Measurements from ENCODE around the gene NME5. TPM values are rescaled to one million over a fixed set of nuclear protein-coding genes. Genes with fewer than 3 reads are reported as not detected.

The NME5 gene
- total and polyA plus RNA-seq, 7 donors: 0.31 to 1.2 (median 0.86) TPM

DNA sequence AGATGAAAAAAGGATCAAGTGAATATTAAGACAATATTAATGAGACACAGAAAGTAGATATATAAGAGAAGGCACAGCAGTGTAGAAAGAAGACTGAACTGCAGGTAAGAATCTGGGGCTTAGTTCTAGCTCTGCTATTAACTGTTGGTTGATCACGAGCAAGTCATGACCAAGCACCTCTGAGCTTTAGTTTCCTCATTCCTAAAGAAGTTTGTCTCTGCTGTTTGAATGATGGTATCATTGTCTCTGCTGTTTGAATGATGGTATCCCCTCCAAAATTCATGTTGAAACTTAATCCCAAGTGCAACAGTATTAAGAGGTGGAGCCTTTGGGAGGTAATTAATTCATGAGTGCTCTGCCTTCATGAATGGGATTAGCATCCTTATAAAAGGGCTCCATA lies 2.5 kb upstream of the NME5 start:
- 66 to 80% (median 74%) methylated on average over 1 of the region's 1 CpG for WGBS, 3 donors
- DNase-seq (no peak), ATAC-seq (no peak)
- intact Hi-C loops (cut with DNase I): no loop called here
- no peaks in the 10 kb centered on the region for H3K27me3 ChIP-seq (ENCODE audit: insufficient read depth in 3 of 3, low read length in 2 of 3)
- H3K27ac ChIP-seq: no peak overlapping the region
- H3K36me3 ChIP-seq (ENCODE audit: insufficient read depth in 1 of 2, low read depth in 1 of 2): no peaks in the 10 kb centered on the region
- peaks cover 6% of the 10 kb centered on the region for H3K4me1 ChIP-seq
- TF ChIP-seq, protein P1, sequence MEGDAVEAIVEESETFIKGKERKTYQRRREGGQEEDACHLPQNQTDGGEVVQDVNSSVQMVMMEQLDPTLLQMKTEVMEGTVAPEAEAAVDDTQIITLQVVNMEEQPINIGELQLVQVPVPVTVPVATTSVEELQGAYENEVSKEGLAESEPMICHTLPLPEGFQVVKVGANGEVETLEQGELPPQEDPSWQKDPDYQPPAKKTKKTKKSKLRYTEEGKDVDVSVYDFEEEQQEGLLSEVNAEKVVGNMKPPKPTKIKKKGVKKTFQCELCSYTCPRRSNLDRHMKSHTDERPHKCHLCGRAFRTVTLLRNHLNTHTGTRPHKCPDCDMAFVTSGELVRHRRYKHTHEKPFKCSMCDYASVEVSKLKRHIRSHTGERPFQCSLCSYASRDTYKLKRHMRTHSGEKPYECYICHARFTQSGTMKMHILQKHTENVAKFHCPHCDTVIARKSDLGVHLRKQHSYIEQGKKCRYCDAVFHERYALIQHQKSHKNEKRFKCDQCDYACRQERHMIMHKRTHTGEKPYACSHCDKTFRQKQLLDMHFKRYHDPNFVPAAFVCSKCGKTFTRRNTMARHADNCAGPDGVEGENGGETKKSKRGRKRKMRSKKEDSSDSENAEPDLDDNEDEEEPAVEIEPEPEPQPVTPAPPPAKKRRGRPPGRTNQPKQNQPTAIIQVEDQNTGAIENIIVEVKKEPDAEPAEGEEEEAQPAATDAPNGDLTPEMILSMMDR (IDR thresholded peaks at IDR 0.05): no peak
- H3K9me3 ChIP-seq: no peaks in the 10 kb centered on the region
- no peak overlapping the region for H3K4me3 ChIP-seq

- no peak for ATAC-seq
- DNase-seq: no peak
- TF ChIP-seq, protein P1 (IDR thresholded peaks at IDR 0.05): no peak
- no peaks in the 10 kb centered on the region for H3K27me3 ChIP-seq (ENCODE audit: insufficient read depth in 3 of 3, low read length in 2 of 3)
- H3K9me3 ChIP-seq: no peaks in the 10 kb centered on the region
- peaks cover 6% of the 10 kb centered on the region for H3K4me1 ChIP-seq
- H3K4me3 ChIP-seq: no peak overlapping the region
- H3K27ac ChIP-seq: no peak overlapping the region
- H3K36me3 ChIP-seq (ENCODE audit: insufficient read depth in 1 of 2, low read depth in 1 of 2): no peaks in the 10 kb centered on the region
- intact Hi-C loops (cut with DNase I): no loop called here
- WGBS, 3 donors: 72 to 75% (median 74%) methylated on average over 4 of the region's 4 CpGs
These were observed 1.0 kb upstream of the NME5 start for GRCh38 chr5:138140268-138140667.

DNA sequence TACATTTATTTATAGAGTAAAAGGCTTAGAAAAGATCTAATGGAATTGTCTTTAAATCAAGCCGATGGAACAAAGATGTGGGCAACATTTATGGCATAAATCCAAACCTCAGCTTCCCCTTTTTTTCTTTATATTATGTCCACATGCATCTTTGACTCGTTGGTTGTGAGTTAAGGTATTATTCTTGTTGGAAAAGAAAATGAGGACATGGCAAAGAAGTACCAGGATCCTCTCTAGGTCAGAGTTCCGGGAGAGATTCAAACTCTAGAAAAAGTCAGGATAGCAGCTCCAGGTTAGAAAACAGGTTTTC lies 508 bp upstream of the NME5 start:
- ATAC-seq (no peak), DNase-seq (no peak)
- WGBS, 3 donors: 64 to 67% (median 66%) methylated on average over 3 of the region's 3 CpGs
- Histone ChIP-seq H3K36me3 (ENCODE audit: insufficient read depth in 1 of 2, low read depth in 1 of 2) (no peaks in the 10 kb centered on the region), H3K27ac (no peak overlapping the region), H3K9me3 (no peaks in the 10 kb centered on the region), H3K27me3 (ENCODE audit: insufficient read depth in 3 of 3, low read length in 2 of 3) (no peaks in the 10 kb centered on the region), H3K4me3 (peak overlapping the region; percentile 69), H3K4me1 (peaks cover 6% of the 10 kb centered on the region)
- intact Hi-C loops (cut with DNase I): loop anchor here in 1 of 2 donors (10.0 kb wide), 2 partner anchors 385 to 475 kb away; partner anchors contain the start of gene HNRNPA0
- TF ChIP-seq, protein P1 (IDR thresholded peaks at IDR 0.05): no peak

DNA sequence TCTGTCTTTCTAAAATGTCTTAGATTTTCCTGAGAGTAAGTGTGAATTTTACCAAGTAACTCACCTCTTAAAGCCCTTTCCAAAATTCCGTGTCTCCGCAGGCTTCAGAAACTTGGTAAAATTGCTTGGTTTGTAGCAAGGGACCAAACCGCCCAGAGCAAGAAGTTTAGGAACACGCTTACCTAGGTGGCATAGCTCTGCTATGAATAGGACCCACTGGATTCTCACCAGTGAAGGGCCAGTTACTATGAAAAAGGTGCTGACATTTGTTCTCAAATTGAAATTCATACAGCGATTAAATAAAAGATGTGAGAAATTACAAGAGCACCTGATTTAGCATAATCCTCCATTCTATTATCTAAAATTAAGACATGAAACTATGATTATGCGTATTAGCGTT lies 6.7 kb downstream of the NME5 start:
- Histone ChIP-seq H3K4me1 (no peaks in the 10 kb centered on the region), H3K27ac (no peak overlapping the region), H3K9me3 (no peaks in the 10 kb centered on the region), H3K27me3 (ENCODE audit: insufficient read depth in 3 of 3, low read length in 2 of 3) (no peaks in the 10 kb centered on the region), H3K36me3 (ENCODE audit: insufficient read depth in 1 of 2, low read depth in 1 of 2) (no peaks in the 10 kb centered on the region), H3K4me3 (peak overlapping the region; percentile 50)
- intact Hi-C loops (cut with DNase I): loop anchor here (2.0 to 10.0 kb wide), 7 partner anchors 54 to 472 kb away; partner anchors contain the start of gene HNRNPA0 (in 1 of the 2)
- no peak for ATAC-seq
- no peak for DNase-seq
- WGBS, 3 donors: 90 to 95% (median 91%) methylated on average over 7 of the region's 7 CpGs
- TF ChIP-seq, protein P1 (IDR thresholded peaks at IDR 0.05): no peak

DNA sequence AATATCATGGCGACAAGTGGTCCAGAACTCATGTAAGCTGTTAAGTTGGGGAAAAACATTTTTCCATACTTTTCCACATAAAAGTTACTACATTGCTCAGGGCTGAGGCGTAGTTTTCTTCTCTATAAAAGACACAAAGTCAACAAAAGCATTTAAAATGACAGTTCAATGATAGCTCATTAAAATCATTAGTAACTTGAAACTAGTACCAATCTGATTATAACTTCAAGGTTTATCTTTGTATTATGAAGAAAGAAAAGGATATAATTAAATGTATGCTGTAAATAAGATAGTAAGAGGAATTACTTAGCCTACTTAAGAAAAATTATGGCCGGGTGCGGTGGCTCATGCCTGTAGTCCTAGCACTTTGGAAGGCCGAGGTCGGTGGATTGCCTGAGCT lies 9.9 kb downstream of the NME5 start:
- no peak for ATAC-seq
- intact Hi-C loops (cut with DNase I): no loop called here
- H3K27me3 ChIP-seq (ENCODE audit: insufficient read depth in 3 of 3, low read length in 2 of 3): no peaks in the 10 kb centered on the region

More for the DNA sequence above, 9.9 kb downstream of the NME5 start:
- H3K27ac ChIP-seq: no peak overlapping the region
- 88 to 89% (median 88%) methylated on average over 6 of the region's 6 CpGs for WGBS, 3 donors
- H3K4me1 ChIP-seq: no peaks in the 10 kb centered on the region
- TF ChIP-seq, protein P1 (IDR thresholded peaks at IDR 0.05): no peak
- no peaks in the 10 kb centered on the region for H3K36me3 ChIP-seq (ENCODE audit: insufficient read depth in 1 of 2, low read depth in 1 of 2)
- DNase-seq: no peak
- no peak overlapping the region for H3K4me3 ChIP-seq
- no peaks in the 10 kb centered on the region for H3K9me3 ChIP-seq
